Measurements from ENCODE around the gene PARD3B. TPM values are rescaled to one million over a fixed set of nuclear protein-coding genes. Genes with fewer than 3 reads are reported as not detected.

The PARD3B gene
- polyA plus RNA-seq, 3 donors: not detected

DNA sequence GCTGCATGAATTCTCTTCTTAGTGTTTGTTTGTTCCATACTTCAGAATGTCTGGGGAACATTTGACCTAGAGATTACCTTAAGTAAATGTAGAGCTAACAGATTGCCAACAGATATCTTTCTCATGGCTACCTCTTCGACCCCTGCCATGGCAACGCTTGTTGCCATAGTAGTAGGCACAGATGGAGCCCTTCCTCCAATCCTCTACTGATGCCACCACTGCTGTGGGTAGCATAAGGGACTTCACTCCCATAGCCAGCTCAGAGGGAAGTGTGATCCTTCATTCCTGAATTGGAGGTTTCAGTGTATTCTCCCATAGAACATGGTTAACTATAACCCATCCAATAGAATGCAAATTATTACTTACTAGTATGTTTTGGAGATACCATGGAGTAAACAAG lies 593.5 kb downstream of the PARD3B start:
- Mint-ChIP-seq H3K27me3 (ENCODE audit: low read depth in 3 of 3) (no peaks in the 10 kb centered on the region), H3K4me3 (no peak overlapping the region), H3K27ac (no peak overlapping the region), H3K36me3 (no peaks in the 10 kb centered on the region), H3K9me3 (peaks cover 0 to 5% (median 2%) of the 10 kb centered on the region in 7 donors), H3K4me1 (no peaks in the 10 kb centered on the region)
- H3K4me3 ChIP-seq (replicated peaks in 1 of 3; ENCODE audit: low read depth in 2 of 3, low read length in 3 of 3): no peak overlapping the region
- no peak for DNase-seq
- no peak overlapping the region for H2AFZ ChIP-seq (ENCODE audit: insufficient read depth, low read depth, low read length, poor library complexity, severe bottlenecking)
- H3K36me3 ChIP-seq (replicated peaks in 1 of 2; ENCODE audit: control insufficient read depth in 1 of 2, insufficient read depth in 2 of 2, low read length in 2 of 2): no peaks in the 10 kb centered on the region
- no CpG with 5 or more reads among the region's 2 CpGs for WGBS (ENCODE audit: insufficient coverage)
- no peaks in the 10 kb centered on the region for H4K20me1 ChIP-seq (ENCODE audit: insufficient read depth, low read length)
- TF ChIP-seq, protein P1, sequence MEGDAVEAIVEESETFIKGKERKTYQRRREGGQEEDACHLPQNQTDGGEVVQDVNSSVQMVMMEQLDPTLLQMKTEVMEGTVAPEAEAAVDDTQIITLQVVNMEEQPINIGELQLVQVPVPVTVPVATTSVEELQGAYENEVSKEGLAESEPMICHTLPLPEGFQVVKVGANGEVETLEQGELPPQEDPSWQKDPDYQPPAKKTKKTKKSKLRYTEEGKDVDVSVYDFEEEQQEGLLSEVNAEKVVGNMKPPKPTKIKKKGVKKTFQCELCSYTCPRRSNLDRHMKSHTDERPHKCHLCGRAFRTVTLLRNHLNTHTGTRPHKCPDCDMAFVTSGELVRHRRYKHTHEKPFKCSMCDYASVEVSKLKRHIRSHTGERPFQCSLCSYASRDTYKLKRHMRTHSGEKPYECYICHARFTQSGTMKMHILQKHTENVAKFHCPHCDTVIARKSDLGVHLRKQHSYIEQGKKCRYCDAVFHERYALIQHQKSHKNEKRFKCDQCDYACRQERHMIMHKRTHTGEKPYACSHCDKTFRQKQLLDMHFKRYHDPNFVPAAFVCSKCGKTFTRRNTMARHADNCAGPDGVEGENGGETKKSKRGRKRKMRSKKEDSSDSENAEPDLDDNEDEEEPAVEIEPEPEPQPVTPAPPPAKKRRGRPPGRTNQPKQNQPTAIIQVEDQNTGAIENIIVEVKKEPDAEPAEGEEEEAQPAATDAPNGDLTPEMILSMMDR (IDR thresholded peaks at IDR 0.05): no peak
- no peak overlapping the region for H3K9ac ChIP-seq (ENCODE audit: insufficient read depth, low read length, poor library complexity, severe bottlenecking)
- no peak overlapping the region for H3K27ac ChIP-seq (ENCODE audit: low read depth in 1 of 2, low read length in 2 of 2)
- H3K27me3 ChIP-seq (ENCODE audit: control insufficient read depth in 2 of 2, insufficient read depth in 2 of 2, low read length in 2 of 2): no peaks in the 10 kb centered on the region
- intact Hi-C loops (cut with micrococcal nuclease): no loop called here
- H3K79me2 ChIP-seq (ENCODE audit: insufficient read depth, low read length): no peaks in the 10 kb centered on the region
- no peaks in the 10 kb centered on the region for H3K9me3 ChIP-seq (replicated peaks in 1 of 2; ENCODE audit: control insufficient read depth in 1 of 2, insufficient read depth in 1 of 2, low read length in 2 of 2)
- no peaks in the 10 kb centered on the region for H3K4me1 ChIP-seq (ENCODE audit: control insufficient read depth in 1 of 2, insufficient read depth in 2 of 2, low read length in 2 of 2)
- no peak overlapping the region for H3K4me2 ChIP-seq (replicated peaks; ENCODE audit: extremely low read depth, low read length, poor library complexity, severe bottlenecking)

DNA sequence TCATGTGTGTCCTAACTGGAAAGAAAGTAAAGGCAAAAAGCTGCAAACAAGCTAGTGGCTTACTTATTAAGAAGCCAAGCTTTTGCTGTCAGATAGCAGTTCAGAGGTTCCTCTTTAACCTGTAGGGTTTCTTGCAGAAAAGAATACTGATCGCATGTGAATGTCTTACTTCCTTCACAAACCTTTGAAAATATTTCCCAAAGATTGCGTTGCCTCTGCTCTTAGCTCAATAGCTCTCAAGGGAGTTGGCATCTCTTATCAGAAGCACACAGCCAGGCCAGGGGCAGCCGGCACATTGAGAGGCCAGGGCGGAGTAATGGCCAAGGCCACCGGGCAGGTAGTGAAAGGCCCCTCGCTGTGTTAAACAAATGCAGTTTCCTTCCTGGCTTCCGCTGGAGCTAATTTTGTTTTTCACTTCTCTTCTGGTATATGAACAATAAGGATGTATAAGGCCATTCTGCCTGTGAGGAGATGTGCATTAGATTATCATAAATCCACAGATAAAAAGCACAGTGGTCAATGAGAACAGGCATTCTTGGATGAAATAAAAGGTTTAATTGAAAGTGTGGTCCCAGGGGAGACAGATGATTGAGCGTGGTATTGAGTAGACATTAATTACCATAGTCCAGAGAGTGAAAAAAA lies 594.7 kb downstream of the PARD3B start:
- no peak for DNase-seq
- H4K20me1 ChIP-seq (ENCODE audit: insufficient read depth, low read length): no peaks in the 10 kb centered on the region
- H3K27me3 ChIP-seq (ENCODE audit: control insufficient read depth in 2 of 2, insufficient read depth in 2 of 2, low read length in 2 of 2): no peaks in the 10 kb centered on the region
- Mint-ChIP-seq H3K27me3 (ENCODE audit: low read depth in 3 of 3) (no peaks in the 10 kb centered on the region), H3K9me3 (peaks cover 0 to 2% (median 0%) of the 10 kb centered on the region in 7 donors), H3K4me1 (no peaks in the 10 kb centered on the region), H3K36me3 (no peaks in the 10 kb centered on the region), H3K27ac (no peak overlapping the region), H3K4me3 (no peak overlapping the region)
- no peaks in the 10 kb centered on the region for H3K4me1 ChIP-seq (ENCODE audit: control insufficient read depth in 1 of 2, insufficient read depth in 2 of 2, low read length in 2 of 2)
- no peaks in the 10 kb centered on the region for H3K9me3 ChIP-seq (replicated peaks in 1 of 2; ENCODE audit: control insufficient read depth in 1 of 2, insufficient read depth in 1 of 2, low read length in 2 of 2)
- no peak overlapping the region for H2AFZ ChIP-seq (ENCODE audit: insufficient read depth, low read depth, low read length, poor library complexity, severe bottlenecking)
- TF ChIP-seq, protein P1 (IDR thresholded peaks at IDR 0.05): no peak
- no peak overlapping the region for H3K4me3 ChIP-seq (replicated peaks in 1 of 3; ENCODE audit: low read depth in 2 of 3, low read length in 3 of 3)
- intact Hi-C loops (cut with micrococcal nuclease): no loop called here
- H3K27ac ChIP-seq (ENCODE audit: low read depth in 1 of 2, low read length in 2 of 2): no peak overlapping the region
- H3K4me2 ChIP-seq (replicated peaks; ENCODE audit: extremely low read depth, low read length, poor library complexity, severe bottlenecking): no peak overlapping the region
- no peaks in the 10 kb centered on the region for H3K36me3 ChIP-seq (replicated peaks in 1 of 2; ENCODE audit: control insufficient read depth in 1 of 2, insufficient read depth in 2 of 2, low read length in 2 of 2)
- no peak overlapping the region for H3K9ac ChIP-seq (ENCODE audit: insufficient read depth, low read length, poor library complexity, severe bottlenecking)
- 41% methylated on average over 3 of the region's 8 CpGs for WGBS (ENCODE audit: insufficient coverage)
- no peaks in the 10 kb centered on the region for H3K79me2 ChIP-seq (ENCODE audit: insufficient read depth, low read length)

Data from CD14-positive monocyte (primary cell).